CD4-positive, alpha-beta T cell (primary cell): ENCODE results near the gene PSMD2. TPM values are rescaled to one million over a fixed set of nuclear protein-coding genes. Genes with fewer than 3 reads are reported as not detected.

Experiments
- ATAC-seq: fragments of 200-7000 bp; cut with Tn5 transposase; one replicate; pipeline ENCODE4 v1.10.0; 2022; ENCODE audit warnings: mild to moderate bottlenecking; ENCODE audit not compliant: poor library complexity
- CTCF ChIA-PET: fragments of 350-600 bp; sonication (Branson Sonifier 250); formaldehyde crosslinking; loops from one replicate; lab custom pipeline; 2021; ENCODE audit warnings: antibody characterized with exemption, inconsistent platforms; lab: Charles Lee
- POLR2A ChIA-PET: fragments of 350-600 bp; sonication (Branson Sonifier 250); formaldehyde crosslinking; loops from one replicate; lab custom pipeline; 2021; ENCODE audit warnings: antibody characterized with exemption, inconsistent platforms; lab: Charles Lee
- DNase-seq, 14 experiments: peaks; one replicate each; pipeline ENCODE4 v3.0.0-alpha.2; 2013 to 2020; ENCODE audit warnings: mixed read lengths in 2 of 14
- H3K27ac ChIP-seq, 2 donors: one replicate each; pipeline versions ENCODE4 v1.5.1 to v1.7.0; 2013; ENCODE audit warnings: low read length in 2 of 2, low read depth in 1 of 2, mild to moderate bottlenecking in 1 of 2
- H3K27me3 ChIP-seq, 2 experiments: 1 replicate in 1 of 2; 2 replicates in 1 of 2; pipeline versions ENCODE4 v1.6.1 to v1.7.0; 2013; ENCODE audit warnings: low read length in 2 of 2, control low read depth in 1 of 2, mild to moderate bottlenecking in 1 of 2, moderate library complexity in 1 of 2; ENCODE audit not compliant: insufficient read depth in 2 of 2, control insufficient read depth in 1 of 2
- H3K36me3 ChIP-seq: one replicate; pipeline ENCODE4 v1.6.1; 2013; ENCODE audit warnings: low read length, control low read depth; ENCODE audit not compliant: insufficient read depth
- H3K4me1 ChIP-seq: one replicate; pipeline ENCODE4 v1.6.1; 2013; ENCODE audit warnings: low read length, control low read depth; ENCODE audit not compliant: insufficient read depth
- H3K4me3 ChIP-seq: one replicate; pipeline ENCODE4 v1.5.1; 2013; ENCODE audit warnings: mild to moderate bottlenecking, low read length, moderate library complexity
- H3K9me3 ChIP-seq, 2 experiments: 1 replicate in 1 of 2; 2 replicates in 1 of 2; pipeline versions ENCODE4 v1.6.1 to v1.7.0; 2013; ENCODE audit warnings: low read length in 2 of 2, mild to moderate bottlenecking in 2 of 2, control low read depth in 1 of 2, moderate library complexity in 1 of 2; ENCODE audit not compliant: control insufficient read depth in 1 of 2, insufficient read depth in 1 of 2
- H3K27ac Mint-ChIP-seq: one replicate; pipeline ENCODE4 v1.8.0; 2020; ENCODE audit warnings: mixed read lengths
- H3K27me3 Mint-ChIP-seq: one replicate; pipeline ENCODE4 v1.8.0; 2021; ENCODE audit warnings: mixed read lengths
- H3K36me3 Mint-ChIP-seq: one replicate; pipeline ENCODE4 v1.8.0; 2021; ENCODE audit warnings: low read depth, mixed read lengths
- H3K4me1 Mint-ChIP-seq: one replicate; pipeline ENCODE4 v1.8.0; 2021; ENCODE audit warnings: low read depth, mixed read lengths
- H3K4me3 Mint-ChIP-seq: one replicate; pipeline ENCODE4 v1.8.0; 2020; ENCODE audit warnings: mild to moderate bottlenecking, mixed read lengths
- H3K9me3 Mint-ChIP-seq: one replicate; pipeline ENCODE4 v1.8.0; 2020; ENCODE audit warnings: mixed read lengths
- intact Hi-C, 2 experiments: fragments of 100-400 bp; cut with DNase I in 1 of 2; cut with micrococcal nuclease in 1 of 2; formaldehyde crosslinking; loops; one replicate each; pipeline versions ENCODE4 v1.15.1 to v1.9.0; 2023 to 2025; cut with DNase I, micrococcal nuclease
- total RNA-seq, 174 experiments: library from RNA in 2 of 174; stranded (reverse) in 2 of 174; gene quantifications; one replicate each; pipeline ENCODE4 v1.2.3 and lab custom pipeline; 2021 to 2026
- TF ChIP-seq, protein P1 (sequence below): fragments of 200-600 bp; IDR thresholded peaks from one replicate; pipeline ENCODE4 v1.8.0; 2022; ENCODE audit warnings: antibody characterized with exemption, mild to moderate bottlenecking

Gene PSMD2
- total RNA-seq, 2 experiments from 2014 or later, result 159 TPM

DNA sequence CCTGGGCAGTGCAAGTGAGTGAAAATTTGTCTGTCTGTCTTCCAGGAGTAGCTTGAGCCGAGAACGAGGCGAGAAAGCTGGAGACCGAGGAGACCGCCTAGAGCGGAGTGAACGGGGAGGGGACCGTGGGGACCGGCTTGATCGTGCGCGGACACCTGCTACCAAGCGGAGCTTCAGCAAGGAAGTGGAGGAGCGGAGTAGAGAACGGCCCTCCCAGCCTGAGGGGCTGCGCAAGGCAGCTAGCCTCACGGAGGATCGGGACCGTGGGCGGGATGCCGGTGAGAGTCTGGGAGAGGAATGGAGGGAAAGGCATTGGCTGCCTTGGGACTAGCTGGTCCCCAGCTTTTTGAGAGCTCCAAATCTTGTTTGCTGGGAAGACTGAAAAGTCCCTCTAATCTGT is 28.1 kb downstream of the PSMD2 start:
- H3K27me3 ChIP-seq, result no peaks in the 10 kb centered on the region
- intact Hi-C loops, result no loop called here
- TF ChIP-seq, protein P1, sequence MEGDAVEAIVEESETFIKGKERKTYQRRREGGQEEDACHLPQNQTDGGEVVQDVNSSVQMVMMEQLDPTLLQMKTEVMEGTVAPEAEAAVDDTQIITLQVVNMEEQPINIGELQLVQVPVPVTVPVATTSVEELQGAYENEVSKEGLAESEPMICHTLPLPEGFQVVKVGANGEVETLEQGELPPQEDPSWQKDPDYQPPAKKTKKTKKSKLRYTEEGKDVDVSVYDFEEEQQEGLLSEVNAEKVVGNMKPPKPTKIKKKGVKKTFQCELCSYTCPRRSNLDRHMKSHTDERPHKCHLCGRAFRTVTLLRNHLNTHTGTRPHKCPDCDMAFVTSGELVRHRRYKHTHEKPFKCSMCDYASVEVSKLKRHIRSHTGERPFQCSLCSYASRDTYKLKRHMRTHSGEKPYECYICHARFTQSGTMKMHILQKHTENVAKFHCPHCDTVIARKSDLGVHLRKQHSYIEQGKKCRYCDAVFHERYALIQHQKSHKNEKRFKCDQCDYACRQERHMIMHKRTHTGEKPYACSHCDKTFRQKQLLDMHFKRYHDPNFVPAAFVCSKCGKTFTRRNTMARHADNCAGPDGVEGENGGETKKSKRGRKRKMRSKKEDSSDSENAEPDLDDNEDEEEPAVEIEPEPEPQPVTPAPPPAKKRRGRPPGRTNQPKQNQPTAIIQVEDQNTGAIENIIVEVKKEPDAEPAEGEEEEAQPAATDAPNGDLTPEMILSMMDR, result no peak
- H3K4me3 ChIP-seq, result no peak overlapping the region
- no peak overlapping the region for H3K4me3 Mint-ChIP-seq
- ChIA-PET CTCF (no interaction called here), POLR2A (no interaction called here)
- no peaks in the 10 kb centered on the region for H3K27me3 Mint-ChIP-seq
- no peak for ATAC-seq
- H3K4me1 Mint-ChIP-seq, result no peaks in the 10 kb centered on the region
- no peaks in the 10 kb centered on the region for H3K9me3 Mint-ChIP-seq
- H3K36me3 Mint-ChIP-seq, result peaks cover 99% of the 10 kb centered on the region
- no peak overlapping the region for H3K27ac Mint-ChIP-seq
- DNase-seq, result no peak
- no peak overlapping the region for H3K27ac ChIP-seq
- H3K4me1 ChIP-seq, result no peaks in the 10 kb centered on the region
- H3K36me3 ChIP-seq, result peaks cover 94% of the 10 kb centered on the region
- no peaks in the 10 kb centered on the region for H3K9me3 ChIP-seq

DNA sequence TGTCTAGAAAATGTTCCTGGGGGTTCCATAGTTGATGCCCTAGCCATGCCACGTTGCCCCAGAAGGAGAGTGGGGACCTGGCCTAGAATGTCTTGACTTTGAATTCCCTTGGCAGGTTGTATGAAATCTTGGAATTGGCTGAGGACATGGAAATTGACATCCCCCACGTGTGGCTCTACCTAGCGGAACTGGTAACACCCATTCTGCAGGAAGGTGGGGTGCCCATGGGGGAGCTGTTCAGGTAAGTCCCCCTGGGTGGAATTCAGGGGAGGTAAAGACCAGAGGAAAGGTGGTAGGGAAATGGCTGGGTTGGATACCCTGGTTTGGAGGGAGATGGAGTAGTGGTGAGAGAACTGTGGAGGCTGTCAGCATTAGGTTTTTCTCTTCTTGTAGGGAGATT is 29.5 kb downstream of the PSMD2 start:
- Histone ChIP-seq H3K9me3 (no peaks in the 10 kb centered on the region), H3K4me3 (no peak overlapping the region), H3K36me3 (peaks cover 94% of the 10 kb centered on the region), H3K27ac (no peak overlapping the region), H3K4me1 (no peaks in the 10 kb centered on the region), H3K27me3 (no peaks in the 10 kb centered on the region)
- DNase-seq (no peak), ATAC-seq (no peak)
- ChIA-PET POLR2A (no interaction called here), CTCF (no interaction called here)
- TF ChIP-seq, protein P1, result no peak
- Mint-ChIP-seq H3K4me1 (no peaks in the 10 kb centered on the region), H3K27me3 (no peaks in the 10 kb centered on the region), H3K36me3 (peaks cover 99% of the 10 kb centered on the region), H3K27ac (no peak overlapping the region), H3K9me3 (no peaks in the 10 kb centered on the region), H3K4me3 (no peak overlapping the region)
- intact Hi-C loops, result no loop called here

DNA sequence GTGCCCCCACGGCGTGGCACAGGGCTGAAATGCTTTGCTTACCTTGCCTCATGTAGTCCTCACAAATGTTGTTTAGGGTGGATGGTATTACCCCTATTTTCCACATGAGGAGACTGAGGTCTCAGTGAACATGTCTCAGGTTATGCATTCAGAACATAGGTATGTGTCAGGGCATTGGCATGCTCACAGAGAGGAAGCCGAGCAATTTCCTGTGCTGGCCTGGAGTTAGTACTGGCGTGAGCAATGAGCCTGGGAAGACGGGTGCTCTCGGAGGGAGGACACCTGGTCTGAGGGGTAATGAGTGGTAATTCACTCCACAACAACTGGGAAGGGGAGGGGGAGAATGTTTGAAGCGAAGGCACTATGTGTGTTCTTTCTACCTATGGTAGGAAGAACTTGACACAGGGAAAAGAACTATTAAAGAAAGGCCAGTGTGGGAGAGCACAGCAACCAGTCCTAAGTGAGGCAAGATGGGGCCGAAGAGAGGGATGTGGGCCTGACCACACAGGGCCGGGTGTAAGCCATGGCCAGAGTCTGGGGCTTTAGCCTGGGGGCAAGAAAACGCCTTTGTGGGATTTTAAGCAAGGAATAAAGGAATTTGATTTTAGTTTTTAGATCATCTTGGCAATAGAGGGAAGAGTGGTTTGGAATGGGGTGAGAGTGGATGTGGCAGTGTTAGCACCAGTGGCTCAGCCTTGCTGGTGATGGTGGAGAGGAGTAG is 33.5 kb downstream of the PSMD2 start:
- POLR2A ChIA-PET, result no interaction called here
- intact Hi-C loops, result loop anchor here in 1 of 2 experiments (1.0 kb wide), 1 partner anchor 15 kb away; no protein-coding TSS in a partner anchor
- Histone ChIP-seq H3K36me3 (peaks cover 72% of the 10 kb centered on the region), H3K4me3 (no peak overlapping the region), H3K27ac (no peak overlapping the region), H3K27me3 (no peaks in the 10 kb centered on the region), H3K9me3 (no peaks in the 10 kb centered on the region), H3K4me1 (peaks cover 26% of the 10 kb centered on the region)
- no peak for DNase-seq
- Mint-ChIP-seq H3K4me1 (peaks cover 21% of the 10 kb centered on the region), H3K9me3 (no peaks in the 10 kb centered on the region), H3K27ac (peak overlapping the region; percentile 97), H3K4me3 (peak overlapping the region; percentile 46), H3K36me3 (peaks cover 78% of the 10 kb centered on the region), H3K27me3 (no peaks in the 10 kb centered on the region)
- ATAC-seq, result no peak
- CTCF ChIA-PET, result no interaction called here
- TF ChIP-seq, protein P1, result no peak
